Upper lobe of left lung (tissue), 4 donors: ENCODE results near the gene RASA3.

ENCODE experiments used
- CTCF ChIP-seq, 6 experiments: fragments of 450-650 bp in 4 of 6; fragments of 200-600 bp in 2 of 6; sonication (generic) in 2 of 6; IDR thresholded peaks; one replicate each; pipeline ENCODE4 v1.5.1; 2016 to 2019; ENCODE audit warnings: antibody characterized with exemption in 6 of 6
- EP300 ChIP-seq, 4 donors: sonication (generic); formaldehyde crosslinking; IDR thresholded peaks; one replicate each; pipeline ENCODE4 v1.5.1; 2017; ENCODE audit warnings: antibody characterized with exemption in 4 of 4, control low read depth in 2 of 4
- POLR2A ChIP-seq, 4 donors: fragments of 450-650 bp; IDR thresholded peaks; one replicate each; pipeline ENCODE4 v1.5.1; 2016 to 2017; ENCODE audit warnings: antibody characterized with exemption in 4 of 4, mild to moderate bottlenecking in 2 of 4
- POLR2AphosphoS5 ChIP-seq, 2 donors: sonication (generic); formaldehyde crosslinking; IDR thresholded peaks; one replicate each; pipeline ENCODE4 v1.5.1; 2017; ENCODE audit warnings: antibody characterized with exemption in 2 of 2

- no peak for TF ChIP-seq CTCF (IDR thresholded peaks at IDR 0.05)
- no peak for TF ChIP-seq POLR2AphosphoS5 (IDR thresholded peaks at IDR 0.05)
- TF ChIP-seq POLR2A (IDR thresholded peaks at IDR 0.05): no peak
- no peak for TF ChIP-seq EP300 (IDR thresholded peaks at IDR 0.05)
Measured at GRCh38 chr13:114012141-114012540, 120.3 kb downstream of the RASA3 start.
